Stimulated activated CD8-positive, alpha-beta memory T cell treated with anti-CD3 and anti-CD28 coated beads, Interleukin-4, amount 100 ng/mL, for 1 hour (primary cell): ENCODE data around the gene RNF207.
A peak's percentile ranks its signal among the peaks of the same experiment; 100 is the strongest.
"Not testable (repeated sequence)": the region's sequence is repeated elsewhere in the genome, so short reads cannot be mapped to it uniquely, and the experiment has no call there.

ENCODE experiments used
- DNase-seq, 2 donors: peaks; one replicate each; pipeline ENCODE4 v3.0.0-alpha.2; 2020; ENCODE audit warnings: low read depth in 2 of 2, low spot score in 1 of 2

Gene RNF207

DNA sequence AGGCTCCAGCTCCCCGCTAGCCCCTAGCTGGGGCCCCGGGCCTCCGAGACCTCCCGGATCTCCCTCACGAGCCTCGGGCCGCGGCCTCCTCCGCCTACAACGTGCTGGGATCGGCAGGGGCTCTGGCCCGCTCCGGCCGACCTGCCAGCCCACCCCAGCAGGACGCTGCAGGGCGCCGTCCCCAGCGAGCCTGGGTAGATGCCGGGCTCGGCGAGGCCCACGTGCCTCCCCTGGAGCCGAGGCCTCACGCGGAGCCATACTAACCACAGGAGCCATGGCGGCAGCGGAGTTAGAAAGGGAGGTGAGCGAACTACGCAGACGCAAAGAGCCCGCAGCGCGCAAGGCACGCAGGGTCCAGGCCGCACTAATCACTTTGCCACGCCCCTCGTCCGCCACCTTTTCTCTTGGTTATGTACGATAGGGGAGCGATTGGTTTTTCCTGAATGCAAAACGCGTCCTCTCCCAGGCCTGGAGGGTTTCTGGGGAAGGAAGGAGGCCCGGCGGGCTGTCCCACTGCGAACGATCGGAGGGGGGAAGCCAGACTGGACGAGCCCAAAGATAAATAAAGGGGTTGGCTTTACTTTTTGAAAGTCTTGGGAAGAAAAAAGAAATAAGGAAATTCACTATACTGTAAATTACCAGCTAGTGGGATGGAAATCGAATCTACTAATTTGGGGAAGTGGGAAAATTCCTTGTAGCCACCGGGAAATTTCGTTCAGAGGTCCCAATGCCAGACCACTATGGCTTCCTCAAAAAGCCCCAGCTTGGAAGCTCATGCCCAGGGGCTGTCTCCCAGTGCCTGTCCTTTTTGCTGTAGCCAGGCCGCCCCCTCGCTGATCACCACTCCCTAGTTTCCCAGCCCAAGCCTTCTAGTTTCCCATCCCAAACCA is 6.4 kb upstream of the RNF207 start, which contains the start of gene RPL22:
RPL22 (minus strand) TSS at position 298 of the 890 bp plus-strand sequence; CDS start at position 276, 22 bp downstream.
- DNase-seq = peak; percentile 91 to 95

DNA sequence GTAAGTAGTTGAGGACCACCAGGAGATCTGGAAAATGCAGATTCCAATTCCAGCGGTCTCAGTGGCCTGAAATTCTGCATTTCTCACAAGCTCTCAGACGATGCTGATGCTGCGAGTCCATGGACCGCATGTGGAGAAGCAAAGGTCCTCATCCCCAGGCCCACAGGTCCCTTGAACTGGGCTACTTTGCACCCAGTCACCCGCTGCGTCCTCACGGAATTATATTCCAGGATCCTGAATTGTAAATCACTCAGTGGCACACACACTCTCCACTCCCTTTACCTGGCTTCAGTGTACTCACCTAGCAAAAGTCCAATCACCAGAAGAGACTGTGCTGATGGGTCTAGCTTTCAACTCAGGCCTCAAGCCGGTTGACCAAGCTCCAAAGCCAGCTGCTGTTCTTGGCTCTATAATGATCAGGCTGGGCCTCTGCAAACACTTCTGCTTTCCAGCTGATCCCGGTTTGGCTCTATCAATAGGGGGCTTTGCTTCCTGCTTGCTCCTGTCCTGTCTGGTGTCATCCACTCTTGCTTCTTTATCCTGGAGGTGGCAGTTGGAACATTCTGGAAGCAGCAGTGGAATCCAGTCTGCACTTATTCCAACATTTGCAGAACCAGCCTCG is 5.6 kb upstream of the RNF207 start:
- no peak for DNase-seq

- no peak for DNase-seq
Measured at GRCh38 chr1:6202256-6202655, 3.7 kb upstream of the RNF207 start.

GRCh38 chr1:6206520-6206855 is 569 bp downstream of the RNF207 start:
- no peak for DNase-seq

DNA sequence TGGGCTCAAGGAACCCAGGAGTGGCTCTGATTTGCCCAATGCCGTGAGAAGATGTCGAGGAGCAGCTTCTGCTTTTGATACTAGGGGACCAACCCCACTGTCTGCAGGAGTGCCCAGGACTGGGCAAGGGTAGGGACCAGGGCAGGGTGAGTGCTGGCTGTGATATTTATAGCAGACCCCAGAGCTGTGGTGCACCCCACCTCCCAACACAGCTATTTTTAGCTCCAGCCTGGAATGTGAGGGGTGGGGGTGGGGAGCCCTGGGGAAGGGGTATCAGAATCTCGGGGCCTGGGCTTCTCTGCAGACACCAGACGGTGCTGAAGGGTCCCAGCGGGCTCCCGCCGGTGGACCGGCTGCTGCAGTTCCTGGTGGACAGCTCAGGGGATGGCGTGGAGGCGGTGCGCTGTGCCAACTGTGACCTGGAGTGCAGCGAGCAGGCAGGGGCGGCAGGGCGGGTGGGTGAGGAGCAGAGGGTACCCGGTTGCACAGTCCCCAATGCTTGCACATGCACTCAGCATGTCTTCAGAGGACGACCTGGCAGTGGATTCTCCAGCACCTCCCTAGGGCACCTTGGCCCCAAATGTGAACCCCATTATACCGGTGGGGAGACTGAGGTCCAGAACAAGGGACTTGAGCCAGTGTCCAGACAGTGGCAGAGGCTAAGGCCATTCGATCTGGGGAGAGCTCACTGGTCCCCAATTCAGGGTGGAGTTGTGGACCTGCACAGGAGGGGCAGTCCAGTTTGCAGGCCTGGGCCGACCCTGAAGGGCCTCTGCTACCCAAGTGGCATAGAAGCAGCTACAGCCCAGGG is 1.4 kb downstream of the RNF207 start:
- no peak for DNase-seq

DNA sequence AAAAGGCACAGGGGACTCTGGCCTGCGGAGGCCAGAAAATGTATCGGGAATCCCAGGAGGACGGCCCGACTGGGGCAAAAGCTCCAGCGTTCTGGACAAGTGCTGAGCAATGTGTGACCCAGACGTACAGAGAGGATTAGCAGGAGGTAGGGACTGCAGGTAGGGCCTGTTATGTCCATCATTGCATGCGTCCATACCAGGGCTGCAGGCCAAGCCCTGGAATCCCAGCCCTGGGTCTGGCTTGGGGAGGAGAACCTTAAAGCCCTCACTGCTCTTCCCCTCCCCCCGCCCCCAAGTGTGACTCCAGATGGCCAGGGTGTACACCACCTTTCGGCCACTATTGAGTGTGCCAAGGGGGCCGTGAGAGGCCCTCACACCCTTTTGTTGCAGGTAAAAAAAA is 2.0 kb downstream of the RNF207 start:
- no peak for DNase-seq

- no peak for DNase-seq
Measured at GRCh38 chr1:6208723-6209660, 3.1 kb downstream of the RNF207 start.

GRCh38 chr1:6209661-6210580 is 4.0 kb downstream of the RNF207 start:
- DNase-seq = no peak

DNA sequence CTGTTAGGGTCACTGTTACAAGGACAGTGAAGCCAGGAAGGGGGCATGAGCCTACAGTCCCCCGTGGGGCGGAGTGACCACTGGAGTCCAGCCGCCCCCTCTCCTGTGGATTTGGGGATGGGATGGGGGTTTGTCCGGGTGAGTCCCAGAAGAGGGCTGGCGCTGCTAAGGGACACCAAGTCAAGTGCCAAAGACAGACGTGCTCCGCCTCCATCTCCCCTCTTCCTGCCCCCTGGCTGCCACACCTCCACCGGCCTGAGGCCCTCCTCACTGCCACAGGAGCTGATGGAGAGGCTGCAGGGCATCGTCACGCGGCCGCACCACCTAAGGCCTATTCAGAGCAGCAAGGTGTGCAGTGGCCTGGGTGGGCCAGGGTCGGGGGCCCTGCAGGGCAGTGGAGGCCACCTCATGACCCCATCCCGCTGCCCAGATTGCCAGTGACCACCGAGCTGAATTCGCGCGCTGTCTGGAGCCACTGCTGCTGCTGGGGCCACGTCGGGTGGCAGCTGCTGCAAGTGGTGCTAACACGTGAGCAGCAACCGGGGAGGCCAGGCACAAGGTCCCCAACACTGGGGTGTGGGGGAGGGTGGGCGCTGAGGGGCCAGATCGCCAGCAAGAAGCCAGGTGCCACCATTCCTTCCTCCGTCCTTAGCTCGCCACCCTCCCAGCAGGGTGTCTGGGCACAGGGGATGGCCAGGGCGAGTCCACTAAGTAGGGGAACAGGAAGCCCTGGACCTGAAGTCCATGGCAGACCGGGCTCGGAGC is 4.9 kb downstream of the RNF207 start:
- DNase-seq = no peak

- no peak for DNase-seq
Measured at GRCh38 chr1:6211731-6212130, 5.8 kb downstream of the RNF207 start.

GRCh38 chr1:6212193-6212959 is 6.5 kb downstream of the RNF207 start:
- no peak for DNase-seq

- no peak for DNase-seq
Measured at GRCh38 chr1:6218375-6219164, 12.7 kb downstream of the RNF207 start.

DNA sequence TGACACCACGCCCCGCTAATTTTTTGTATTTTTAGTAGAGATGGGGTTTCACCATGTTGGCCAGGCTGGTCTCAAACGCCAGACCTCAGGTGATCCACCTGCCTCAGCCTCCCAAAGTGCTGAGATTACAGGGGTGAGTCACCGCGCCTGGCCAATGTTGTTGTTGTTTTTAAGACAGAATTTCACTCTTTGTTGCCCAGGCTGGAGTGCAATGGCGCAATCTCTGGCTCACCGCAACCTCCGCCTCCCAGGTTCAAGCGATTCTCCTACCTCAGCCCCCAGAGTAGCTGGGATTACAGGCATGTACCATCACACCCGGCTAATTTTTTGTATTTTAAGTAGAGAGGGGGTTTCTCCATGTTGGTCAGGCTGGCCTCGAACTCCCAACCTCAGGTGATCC is 13.7 kb downstream of the RNF207 start:
- DNase-seq = not testable (repeated sequence)

DNA sequence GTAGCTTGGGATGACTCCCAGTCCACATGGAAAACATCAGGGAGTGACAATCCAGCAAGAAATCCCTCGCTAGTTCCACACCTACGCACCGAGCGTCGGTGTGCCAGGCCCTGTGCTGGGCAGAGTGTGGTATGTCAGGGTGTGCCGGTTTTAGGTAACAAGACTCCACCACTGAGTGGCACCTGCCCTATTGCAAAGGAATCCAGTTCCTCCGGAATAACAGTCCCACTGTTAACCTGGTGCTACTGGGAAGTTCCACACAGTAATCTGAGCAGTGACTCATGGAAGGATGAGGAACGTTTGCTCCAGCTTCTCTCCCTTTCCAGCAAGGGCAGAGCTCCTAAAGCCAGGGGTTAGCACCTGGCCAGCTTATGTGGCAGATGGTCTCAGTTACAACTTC is 14.3 kb downstream of the RNF207 start:
- DNase-seq = no peak

GRCh38 chr1:6221210-6221784 is 15.4 kb downstream of the RNF207 start:
- no peak for DNase-seq

DNA sequence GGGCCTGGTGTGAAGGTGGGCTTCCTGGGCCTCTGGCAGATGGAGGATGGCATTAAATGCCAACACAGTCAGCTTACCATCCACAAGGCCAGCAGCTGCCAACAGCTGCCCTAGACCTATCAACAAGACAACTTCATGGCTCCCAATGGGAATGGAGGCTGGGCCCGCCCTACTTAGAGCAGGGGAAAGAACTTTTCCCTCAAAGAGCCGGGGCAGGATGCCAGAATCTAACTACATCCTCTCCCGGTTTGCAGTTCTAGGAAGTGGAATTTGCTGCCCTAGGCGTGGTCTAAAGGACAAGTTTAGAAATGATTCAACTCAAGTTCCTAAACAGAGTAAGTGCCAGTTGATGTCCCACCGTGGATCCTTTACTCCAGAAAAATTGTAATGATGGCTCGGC is 16.7 kb downstream of the RNF207 start:
- DNase-seq = no peak

DNA sequence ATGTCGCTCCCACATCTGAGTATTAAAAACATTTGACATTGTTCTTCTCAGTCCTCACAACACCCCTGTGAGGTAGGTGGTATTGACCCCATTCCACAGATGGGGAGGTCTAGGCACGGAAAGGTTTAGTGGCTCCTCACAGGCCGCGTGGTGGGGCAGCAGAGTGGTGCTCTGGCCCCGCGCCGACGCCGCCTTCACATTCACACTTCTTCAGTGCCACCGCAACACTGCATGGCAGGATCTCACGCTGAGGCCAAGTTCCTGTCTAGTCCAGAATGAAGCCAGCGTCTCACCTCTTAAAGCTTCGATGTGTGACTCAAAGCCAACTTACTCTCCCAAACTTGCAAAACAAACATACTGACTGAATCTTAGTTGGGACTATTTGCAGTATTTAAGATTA is 17.7 kb downstream of the RNF207 start:
- DNase-seq = no peak
